ENCODE data around the gene PER3.

The PER3 gene

DNA sequence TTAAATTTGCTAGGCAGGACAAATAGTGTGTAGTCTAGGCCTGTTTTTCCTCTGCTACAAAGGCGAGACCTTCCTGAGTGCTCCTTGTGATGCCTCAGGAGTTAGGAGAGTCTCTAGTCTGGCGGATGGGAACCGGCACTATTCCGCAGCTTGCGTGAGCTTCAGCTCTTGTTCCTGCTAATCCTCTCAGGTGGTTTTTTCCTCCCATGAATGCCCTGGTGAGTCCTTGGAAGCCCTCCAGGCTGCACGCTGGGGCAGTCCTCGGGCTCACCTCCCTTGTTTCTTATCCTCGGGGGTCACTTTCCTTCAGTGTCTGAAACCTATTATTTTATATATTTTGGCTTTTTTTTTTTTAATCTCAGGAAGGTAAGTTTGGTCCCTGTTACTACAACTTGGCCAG lies 40.6 kb downstream of the PER3 start:
- H3K4me3 ChIP-seq (ENCODE audit: severe bottlenecking) = no peak overlapping the region
- no peaks in the 10 kb centered on the region for H3K27me3 ChIP-seq (ENCODE audit: insufficient read depth, poor library complexity, severe bottlenecking)
- DNase-seq (ENCODE audit: low spot score) (no peak), ATAC-seq (ENCODE audit: low read depth) (no peak)
- peaks cover 31% of the 10 kb centered on the region for H3K36me3 ChIP-seq (ENCODE audit: low read depth)
- no peaks in the 10 kb centered on the region for H3K4me1 ChIP-seq (ENCODE audit: insufficient read depth, poor library complexity, severe bottlenecking)
- H3K9me3 ChIP-seq (ENCODE audit: severe bottlenecking) = no peaks in the 10 kb centered on the region
- TF ChIP-seq, protein P1, sequence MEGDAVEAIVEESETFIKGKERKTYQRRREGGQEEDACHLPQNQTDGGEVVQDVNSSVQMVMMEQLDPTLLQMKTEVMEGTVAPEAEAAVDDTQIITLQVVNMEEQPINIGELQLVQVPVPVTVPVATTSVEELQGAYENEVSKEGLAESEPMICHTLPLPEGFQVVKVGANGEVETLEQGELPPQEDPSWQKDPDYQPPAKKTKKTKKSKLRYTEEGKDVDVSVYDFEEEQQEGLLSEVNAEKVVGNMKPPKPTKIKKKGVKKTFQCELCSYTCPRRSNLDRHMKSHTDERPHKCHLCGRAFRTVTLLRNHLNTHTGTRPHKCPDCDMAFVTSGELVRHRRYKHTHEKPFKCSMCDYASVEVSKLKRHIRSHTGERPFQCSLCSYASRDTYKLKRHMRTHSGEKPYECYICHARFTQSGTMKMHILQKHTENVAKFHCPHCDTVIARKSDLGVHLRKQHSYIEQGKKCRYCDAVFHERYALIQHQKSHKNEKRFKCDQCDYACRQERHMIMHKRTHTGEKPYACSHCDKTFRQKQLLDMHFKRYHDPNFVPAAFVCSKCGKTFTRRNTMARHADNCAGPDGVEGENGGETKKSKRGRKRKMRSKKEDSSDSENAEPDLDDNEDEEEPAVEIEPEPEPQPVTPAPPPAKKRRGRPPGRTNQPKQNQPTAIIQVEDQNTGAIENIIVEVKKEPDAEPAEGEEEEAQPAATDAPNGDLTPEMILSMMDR (IDR thresholded peaks at IDR 0.05; ENCODE audit: poor library complexity, severe bottlenecking) = no peak
- H3K27ac ChIP-seq (ENCODE audit: poor library complexity, severe bottlenecking) = no peak overlapping the region

DNA sequence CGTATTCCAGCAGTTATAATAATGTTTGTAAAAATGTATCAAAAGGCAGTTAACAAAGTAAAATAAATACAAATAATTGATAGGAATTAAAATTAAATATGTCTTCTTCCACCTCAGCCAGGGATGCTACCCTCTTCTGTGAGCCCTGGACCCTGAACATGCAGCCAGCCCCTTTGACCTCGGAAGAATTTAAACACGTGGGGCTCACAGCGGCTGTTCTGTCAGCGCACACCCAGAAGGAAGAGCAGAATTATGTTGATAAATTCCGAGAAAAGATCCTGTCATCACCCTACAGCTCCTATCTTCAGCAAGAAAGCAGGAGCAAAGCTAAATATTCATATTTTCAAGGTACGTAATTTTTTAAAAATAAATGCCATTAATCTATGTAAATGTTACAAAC lies 42.3 kb downstream of the PER3 start:
- Histone ChIP-seq H3K27ac (ENCODE audit: poor library complexity, severe bottlenecking) (no peak overlapping the region), H3K36me3 (ENCODE audit: low read depth) (peaks cover 34% of the 10 kb centered on the region), H3K4me1 (ENCODE audit: insufficient read depth, poor library complexity, severe bottlenecking) (no peaks in the 10 kb centered on the region), H3K9me3 (ENCODE audit: severe bottlenecking) (no peaks in the 10 kb centered on the region), H3K27me3 (ENCODE audit: insufficient read depth, poor library complexity, severe bottlenecking) (no peaks in the 10 kb centered on the region), H3K4me3 (ENCODE audit: severe bottlenecking) (no peak overlapping the region)
- TF ChIP-seq, protein P1 (IDR thresholded peaks at IDR 0.05; ENCODE audit: poor library complexity, severe bottlenecking) = no peak
- DNase-seq (ENCODE audit: low spot score) (no peak), ATAC-seq (ENCODE audit: low read depth) (no peak)

DNA sequence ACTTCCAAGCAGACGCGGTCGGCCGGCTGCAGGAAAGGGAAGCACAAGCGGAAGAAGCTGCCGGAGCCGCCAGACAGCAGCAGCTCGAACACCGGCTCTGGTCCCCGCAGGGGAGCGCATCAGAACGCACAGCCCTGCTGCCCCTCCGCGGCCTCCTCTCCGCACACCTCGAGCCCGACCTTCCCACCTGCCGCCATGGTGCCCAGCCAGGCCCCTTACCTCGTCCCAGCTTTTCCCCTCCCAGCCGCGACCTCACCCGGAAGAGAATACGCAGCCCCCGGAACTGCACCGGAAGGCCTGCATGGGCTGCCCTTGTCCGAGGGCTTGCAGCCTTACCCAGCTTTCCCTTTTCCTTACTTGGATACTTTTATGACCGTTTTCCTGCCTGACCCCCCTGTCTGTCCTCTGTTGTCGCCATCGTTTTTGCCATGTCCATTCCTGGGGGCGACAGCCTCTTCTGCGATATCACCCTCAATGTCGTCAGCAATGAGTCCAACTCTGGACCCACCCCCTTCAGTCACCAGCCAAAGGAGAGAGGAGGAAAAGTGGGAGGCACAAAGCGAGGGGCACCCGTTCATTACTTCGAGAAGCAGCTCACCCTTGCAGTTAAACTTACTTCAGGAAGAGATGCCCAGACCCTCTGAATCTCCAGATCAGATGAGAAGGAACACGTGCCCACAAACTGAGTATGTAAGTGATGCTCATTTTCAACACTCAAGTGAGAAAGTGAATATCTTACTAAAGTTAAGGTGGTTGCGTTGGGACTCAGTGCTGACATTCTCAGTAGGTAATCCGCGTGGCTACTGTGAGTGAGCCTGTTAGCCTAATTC lies 43.2 kb downstream of the PER3 start:
- Histone ChIP-seq H3K4me3 (ENCODE audit: severe bottlenecking) (no peak overlapping the region), H3K36me3 (ENCODE audit: low read depth) (peaks cover 34% of the 10 kb centered on the region), H3K4me1 (ENCODE audit: insufficient read depth, poor library complexity, severe bottlenecking) (no peaks in the 10 kb centered on the region), H3K27me3 (ENCODE audit: insufficient read depth, poor library complexity, severe bottlenecking) (no peaks in the 10 kb centered on the region), H3K9me3 (ENCODE audit: severe bottlenecking) (no peaks in the 10 kb centered on the region), H3K27ac (ENCODE audit: poor library complexity, severe bottlenecking) (no peak overlapping the region)
- TF ChIP-seq, protein P1 (IDR thresholded peaks at IDR 0.05; ENCODE audit: poor library complexity, severe bottlenecking) = no peak
- DNase-seq (ENCODE audit: low spot score) (no peak), ATAC-seq (ENCODE audit: low read depth) (no peak)

DNA sequence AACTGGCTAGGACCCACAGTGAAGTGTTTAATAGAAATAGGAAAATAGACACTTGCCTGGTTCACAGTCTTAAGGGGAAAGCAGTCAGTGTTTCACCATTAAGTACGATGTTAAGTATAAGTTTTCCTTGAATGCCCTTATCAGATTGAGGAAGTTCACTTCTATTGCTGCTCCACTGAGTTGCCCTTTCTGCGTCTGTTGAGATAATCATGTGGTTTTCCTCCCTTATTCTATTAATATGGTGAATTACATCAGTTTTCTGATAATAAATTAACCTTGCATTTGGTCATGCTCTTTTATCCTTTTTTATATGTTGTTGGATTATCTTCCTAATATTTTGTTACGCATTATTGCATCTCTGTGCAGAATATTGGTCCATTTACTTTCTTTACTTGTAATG lies 47.4 kb downstream of the PER3 start:
- Histone ChIP-seq H3K27me3 (ENCODE audit: insufficient read depth, poor library complexity, severe bottlenecking) (no peaks in the 10 kb centered on the region), H3K36me3 (ENCODE audit: low read depth) (peaks cover 43% of the 10 kb centered on the region), H3K27ac (ENCODE audit: poor library complexity, severe bottlenecking) (no peak overlapping the region), H3K4me3 (ENCODE audit: severe bottlenecking) (no peak overlapping the region), H3K4me1 (ENCODE audit: insufficient read depth, poor library complexity, severe bottlenecking) (no peaks in the 10 kb centered on the region), H3K9me3 (ENCODE audit: severe bottlenecking) (no peaks in the 10 kb centered on the region)
- DNase-seq (ENCODE audit: low spot score) (no peak), ATAC-seq (ENCODE audit: low read depth) (no peak)
- TF ChIP-seq, protein P1 (IDR thresholded peaks at IDR 0.05; ENCODE audit: poor library complexity, severe bottlenecking) = no peak

DNA sequence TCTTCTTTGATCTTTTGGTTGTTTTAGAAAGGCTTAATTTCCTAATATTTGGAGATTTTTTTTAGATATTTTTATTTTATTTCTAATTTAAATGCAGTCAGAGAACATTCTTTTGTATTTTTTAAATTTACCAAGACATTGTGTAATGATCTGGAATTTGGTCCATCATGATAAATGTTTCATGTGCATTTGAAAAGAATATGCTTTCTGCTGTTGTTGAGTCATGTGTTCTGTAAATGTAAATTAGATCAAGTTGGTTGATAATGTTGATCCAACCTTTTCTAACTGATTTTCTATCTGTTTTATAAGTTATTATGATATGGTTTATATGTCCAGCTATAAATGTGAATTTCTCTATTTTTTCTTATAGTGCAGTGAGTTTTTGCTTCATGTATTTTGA lies 48.9 kb downstream of the PER3 start:
- ATAC-seq (ENCODE audit: low read depth) = no peak
- DNase-seq (ENCODE audit: low spot score) = no peak
- peaks cover 48% of the 10 kb centered on the region for H3K36me3 ChIP-seq (ENCODE audit: low read depth)

More for the DNA sequence above, 48.9 kb downstream of the PER3 start:
- H3K4me1 ChIP-seq (ENCODE audit: insufficient read depth, poor library complexity, severe bottlenecking) = no peaks in the 10 kb centered on the region
- TF ChIP-seq, protein P1 (IDR thresholded peaks at IDR 0.05; ENCODE audit: poor library complexity, severe bottlenecking) = no peak
- no peaks in the 10 kb centered on the region for H3K9me3 ChIP-seq (ENCODE audit: severe bottlenecking)
- no peaks in the 10 kb centered on the region for H3K27me3 ChIP-seq (ENCODE audit: insufficient read depth, poor library complexity, severe bottlenecking)
- H3K4me3 ChIP-seq (ENCODE audit: severe bottlenecking) = no peak overlapping the region
- H3K27ac ChIP-seq (ENCODE audit: poor library complexity, severe bottlenecking) = no peak overlapping the region
